NCI-H2227 treated with DMSO at 0.1 percent for 48 hours (cell line): ENCODE data around the gene PINK1.
"Not testable (repeated sequence)": the region's sequence is repeated elsewhere in the genome, so short reads cannot be mapped to it uniquely, and the experiment has no call there.

Experiments
- DNase-seq: peaks from one replicate; lab custom pipeline; 2025; lab: John Stamatoyannopoulos, UW

The PINK1 gene

DNA sequence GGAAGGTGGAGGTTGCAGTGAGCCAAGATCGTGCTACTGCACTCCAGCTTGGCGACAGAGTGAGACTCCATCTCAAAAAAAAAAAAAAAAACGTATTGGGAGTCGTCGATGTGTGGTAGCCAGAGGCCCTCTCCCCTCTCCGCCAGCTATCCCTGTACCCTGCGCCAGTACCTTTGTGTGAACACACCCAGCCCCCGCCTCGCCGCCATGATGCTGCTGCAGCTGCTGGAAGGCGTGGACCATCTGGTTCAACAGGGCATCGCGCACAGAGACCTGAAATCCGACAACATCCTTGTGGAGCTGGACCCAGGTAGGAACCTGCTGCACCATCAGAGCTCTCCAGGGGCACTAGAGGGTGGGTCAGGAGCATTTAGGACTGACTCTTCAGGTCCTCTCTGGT is 12.2 kb downstream of the PINK1 start:
- no peak for DNase-seq

DNA sequence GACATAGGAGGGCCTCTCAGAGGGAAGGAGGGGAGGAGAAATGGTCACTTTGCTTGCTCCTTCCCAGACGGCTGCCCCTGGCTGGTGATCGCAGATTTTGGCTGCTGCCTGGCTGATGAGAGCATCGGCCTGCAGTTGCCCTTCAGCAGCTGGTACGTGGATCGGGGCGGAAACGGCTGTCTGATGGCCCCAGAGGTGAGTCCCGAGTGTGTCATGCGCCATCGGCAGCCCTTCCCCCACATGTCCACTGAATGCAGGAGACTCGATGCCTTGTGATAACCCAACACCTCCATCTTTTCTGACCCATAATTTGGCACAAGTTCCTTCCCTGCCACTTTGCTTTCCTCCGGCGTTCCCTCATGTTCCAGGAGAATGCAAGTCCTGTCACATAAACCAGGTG is 15.2 kb downstream of the PINK1 start:
- no peak for DNase-seq

DNA sequence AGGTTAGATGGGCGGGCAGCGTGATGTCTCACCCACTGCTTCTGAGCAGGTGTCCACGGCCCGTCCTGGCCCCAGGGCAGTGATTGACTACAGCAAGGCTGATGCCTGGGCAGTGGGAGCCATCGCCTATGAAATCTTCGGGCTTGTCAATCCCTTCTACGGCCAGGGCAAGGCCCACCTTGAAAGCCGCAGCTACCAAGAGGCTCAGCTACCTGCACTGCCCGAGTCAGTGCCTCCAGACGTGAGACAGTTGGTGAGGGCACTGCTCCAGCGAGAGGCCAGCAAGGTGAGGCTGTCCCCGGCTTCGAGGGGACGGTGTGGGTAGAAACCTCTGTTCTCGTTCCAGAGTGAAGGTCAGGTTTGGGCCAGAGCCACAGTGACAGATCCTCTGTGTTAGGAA is 15.7 kb downstream of the PINK1 start:
- no peak for DNase-seq

GRCh38 chr1:20652300-20652699 is 19.0 kb downstream of the PINK1 start:
- no peak for DNase-seq

DNA sequence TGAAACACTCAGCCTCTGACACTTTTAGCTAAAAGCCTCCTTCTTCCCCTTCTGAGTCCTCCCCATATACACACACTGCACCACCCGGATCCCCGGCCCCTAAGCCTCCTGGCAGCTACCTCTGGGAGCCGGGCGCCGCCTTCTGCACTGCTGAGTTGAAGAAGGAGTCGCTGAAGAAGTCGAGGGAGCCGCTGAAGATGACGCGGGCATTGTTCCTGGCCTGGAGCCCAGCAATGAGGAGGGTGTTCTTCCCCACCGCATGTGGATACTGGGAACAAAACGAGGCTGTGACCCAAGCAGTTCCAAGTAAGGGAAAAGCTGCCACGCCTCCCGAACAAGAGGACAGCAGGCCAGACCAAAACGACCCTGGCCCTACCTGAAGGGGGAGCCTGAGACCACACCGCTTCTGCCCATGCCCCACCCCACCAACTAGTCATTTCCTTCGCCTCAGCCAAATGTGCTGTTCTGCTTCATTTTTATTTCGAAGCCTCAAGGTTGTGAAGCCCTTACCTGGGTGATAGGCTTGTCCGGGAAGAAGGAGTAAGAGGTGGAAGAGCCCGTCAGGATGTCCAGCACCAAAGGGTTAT is 20.9 kb downstream of the PINK1 start:
- no peak for DNase-seq

- DNase-seq = no peak
Measured at GRCh38 chr1:20657024-20657423, 23.8 kb downstream of the PINK1 start.

DNA sequence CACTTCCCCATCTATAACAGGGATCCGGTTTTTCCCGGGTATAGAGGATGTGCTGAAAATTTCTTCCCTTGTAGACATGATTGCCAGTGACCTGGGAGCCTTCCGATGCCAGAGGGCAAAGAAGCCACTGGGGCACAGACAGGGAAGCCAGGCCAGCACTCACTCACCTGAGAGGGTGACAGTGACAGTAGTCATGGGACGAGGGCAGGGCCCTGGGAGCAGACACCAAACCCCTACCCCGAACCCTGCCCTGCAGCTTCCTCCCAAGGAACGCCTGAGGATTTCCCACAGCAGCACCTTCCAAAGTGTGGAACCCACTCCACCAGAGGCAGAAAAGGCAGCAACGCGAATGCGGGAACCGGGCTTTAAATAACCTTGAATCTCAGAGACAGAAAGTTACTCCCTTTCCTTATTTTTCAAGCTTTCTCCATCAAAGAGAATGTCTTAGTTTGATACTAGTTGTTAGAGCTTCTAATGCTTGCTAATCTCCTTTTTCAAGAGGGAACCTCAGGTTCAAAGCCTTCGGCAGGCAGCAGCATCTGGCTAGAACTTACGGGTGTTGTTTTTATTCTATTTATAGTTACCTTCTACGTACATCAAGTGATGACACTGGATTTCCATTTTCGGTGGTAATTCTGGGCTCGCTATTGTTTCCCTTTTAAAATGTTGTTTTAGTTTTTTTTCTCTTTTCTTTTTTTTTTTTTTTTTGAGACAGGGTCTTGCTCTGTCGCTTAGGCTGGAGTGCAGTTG is 25.1 kb downstream of the PINK1 start:
- DNase-seq = no peak

DNA sequence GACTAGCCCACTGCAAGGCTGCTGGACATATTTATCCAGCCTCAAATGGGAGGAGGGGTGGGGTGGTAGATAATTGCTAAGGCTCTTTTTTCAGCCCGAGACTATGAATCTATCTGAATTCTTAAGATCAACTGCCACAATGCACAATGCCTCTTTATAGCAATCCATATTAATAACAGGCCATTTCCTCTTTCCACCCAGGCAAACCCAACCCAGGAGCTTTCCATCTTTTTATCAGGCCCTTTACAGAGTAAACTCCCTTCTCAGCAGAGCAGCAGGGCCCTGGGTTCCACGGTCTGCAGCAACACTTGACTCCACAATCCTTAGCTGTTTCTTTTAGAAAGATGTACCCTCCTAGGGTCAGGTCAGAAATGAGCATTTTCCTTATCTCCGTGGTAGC is 27.1 kb downstream of the PINK1 start:
- no peak for DNase-seq

DNA sequence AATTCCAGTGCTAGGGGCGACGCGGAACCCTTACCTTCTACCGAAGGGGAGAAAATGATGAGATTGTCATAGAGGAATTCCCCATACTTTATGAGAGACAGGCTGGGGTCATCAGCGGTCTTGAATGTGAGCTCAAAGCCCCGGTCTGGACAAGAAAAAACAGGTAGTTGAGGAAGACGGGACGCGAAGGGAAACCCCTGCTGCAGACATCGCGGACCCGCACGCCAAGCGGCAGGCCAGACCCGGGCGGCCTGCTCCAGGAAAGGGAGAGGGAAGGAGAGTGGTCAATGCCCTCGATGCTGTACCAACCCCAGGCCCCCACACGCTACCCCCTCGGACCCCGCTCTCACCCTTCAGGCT is 27.6 kb downstream of the PINK1 start:
- DNase-seq = no peak

DNA sequence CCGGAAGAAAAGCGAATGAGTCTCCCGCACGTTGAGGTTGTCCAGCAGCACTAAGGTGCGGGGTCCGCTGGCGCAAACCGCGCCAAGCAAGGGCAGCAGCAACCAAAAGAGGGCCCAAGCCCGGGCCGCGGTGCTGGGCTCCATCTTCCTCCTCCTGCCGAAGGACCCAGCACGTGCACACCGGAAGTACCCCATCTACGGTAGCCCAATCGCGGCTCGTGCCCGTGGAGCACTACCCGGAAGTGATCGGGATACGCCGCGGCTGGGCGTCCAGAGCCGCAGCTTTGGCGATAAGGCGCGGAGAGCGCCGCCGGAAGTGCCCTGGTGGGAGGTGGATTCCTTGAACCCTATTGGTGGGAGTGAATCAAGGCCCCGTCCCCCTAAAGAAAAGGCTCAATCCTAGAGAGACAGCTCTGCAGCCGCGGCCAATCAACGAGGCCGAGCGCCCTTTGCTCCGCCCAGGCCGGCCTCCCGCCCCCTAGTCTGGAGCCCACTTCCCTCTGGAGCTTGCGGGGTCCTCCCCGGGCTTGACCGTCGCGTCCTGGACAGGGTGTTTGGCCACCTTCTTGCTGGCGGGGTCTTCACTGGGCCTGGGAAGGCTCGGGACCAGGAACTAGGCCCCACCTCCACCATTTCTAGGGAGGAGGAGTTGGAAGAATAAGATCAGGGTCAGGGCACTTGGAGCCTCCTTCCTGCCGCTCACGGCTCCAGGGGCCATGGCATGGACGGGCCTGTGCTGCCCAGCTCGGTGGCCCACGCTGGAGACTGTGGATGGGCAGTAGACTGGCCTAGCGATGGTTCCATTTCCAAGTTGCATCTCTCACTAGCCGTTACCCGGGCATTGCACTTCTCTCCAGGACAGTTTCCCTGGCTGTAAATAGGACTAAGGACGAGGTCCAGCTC is 28.2 kb downstream of the PINK1 start, which contains the start of gene DDOST:
DDOST (minus strand) TSS at position 163 of the 903 bp plus-strand sequence; CDS start at position 144, 19 bp downstream.
- DNase-seq = peak; percentile 98

- no peak for DNase-seq
Measured at GRCh38 chr1:20662110-20662475, 28.8 kb downstream of the PINK1 start.

- DNase-seq = no peak
Measured at GRCh38 chr1:20663365-20663764, 30.1 kb downstream of the PINK1 start.

- DNase-seq = no peak
Measured at GRCh38 chr1:20663969-20664715, 30.9 kb downstream of the PINK1 start.

DNA sequence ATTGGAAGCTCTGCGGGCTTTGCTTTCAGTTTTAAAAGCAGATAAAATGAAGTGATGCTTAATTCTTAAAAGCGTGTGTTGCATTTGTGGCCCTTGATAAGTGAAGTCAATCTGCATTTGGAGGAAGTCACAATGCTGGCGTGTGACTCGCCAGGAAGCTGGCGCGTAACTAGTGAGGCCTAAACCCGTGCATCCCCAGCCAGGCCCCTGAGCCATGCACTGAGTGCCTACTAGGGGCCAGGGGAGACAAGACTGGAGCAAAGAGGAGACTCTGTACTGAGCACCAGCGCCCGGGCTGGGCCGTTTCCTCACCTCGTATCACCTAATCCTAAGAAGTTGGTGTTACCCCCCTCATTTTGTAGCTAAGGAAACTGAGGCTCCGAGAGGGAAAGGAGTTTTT is 32.5 kb downstream of the PINK1 start:
- no peak for DNase-seq

DNA sequence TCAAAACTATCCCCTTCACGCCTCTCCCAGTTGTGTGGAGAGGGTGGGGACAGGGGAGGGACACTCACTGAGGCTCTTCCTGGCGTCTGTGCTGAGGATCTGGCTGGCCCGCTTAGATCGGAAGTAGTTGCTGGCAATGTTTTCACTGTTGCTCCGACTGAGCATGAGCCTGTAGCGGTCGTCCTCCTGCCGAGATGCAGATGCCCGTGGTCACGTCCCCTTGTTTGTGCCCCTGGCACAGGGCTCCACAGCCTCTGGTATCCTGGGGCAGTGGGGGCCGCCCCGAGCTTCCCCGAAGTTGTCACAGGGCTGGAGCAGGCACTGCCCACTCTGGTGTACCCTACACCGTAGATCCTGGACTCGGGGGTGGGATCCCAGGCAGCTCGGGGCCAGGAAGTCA is 32.9 kb downstream of the PINK1 start:
- DNase-seq = no peak

DNA sequence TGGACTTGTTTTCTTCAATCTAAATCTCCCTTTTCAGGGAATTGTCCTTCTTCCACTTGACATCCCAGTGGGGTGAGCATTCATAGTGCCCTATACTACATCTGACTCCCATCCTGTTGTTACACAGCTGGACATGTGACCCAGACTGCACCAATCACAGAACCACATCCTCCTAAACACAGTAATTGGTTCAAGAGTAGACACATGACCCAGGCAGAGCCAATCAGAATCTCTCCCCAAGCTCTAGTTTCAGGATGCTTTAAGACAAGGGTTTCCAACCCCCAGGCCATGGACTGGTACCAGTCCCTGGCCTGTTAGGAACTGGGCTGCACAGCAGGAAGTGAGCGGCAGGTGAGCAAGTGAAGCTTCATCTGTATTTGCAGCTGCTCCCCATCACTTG is 33.5 kb downstream of the PINK1 start:
- DNase-seq = no peak

GRCh38 chr1:20668581-20668980 is 35.3 kb downstream of the PINK1 start:
- DNase-seq = no peak

DNA sequence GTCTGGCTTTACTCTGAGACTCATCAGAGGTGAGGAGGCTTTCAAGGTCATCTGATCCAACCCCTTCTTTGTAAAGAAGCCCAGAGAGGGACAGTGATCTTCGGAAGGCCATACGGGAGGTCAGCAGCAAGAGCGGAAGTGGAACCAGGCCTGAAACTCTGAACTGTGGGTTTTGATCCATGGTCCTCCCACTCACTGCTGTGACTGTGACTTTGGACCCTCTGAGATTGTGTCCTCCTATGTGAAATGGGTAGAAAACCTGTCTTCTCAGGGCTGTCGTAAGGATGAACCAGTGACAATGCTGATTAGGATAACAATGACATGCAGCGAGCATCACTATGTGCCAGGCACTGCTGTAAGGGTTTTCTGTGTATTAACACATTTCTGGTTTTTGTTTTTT is 37.7 kb downstream of the PINK1 start:
- no peak for DNase-seq

DNA sequence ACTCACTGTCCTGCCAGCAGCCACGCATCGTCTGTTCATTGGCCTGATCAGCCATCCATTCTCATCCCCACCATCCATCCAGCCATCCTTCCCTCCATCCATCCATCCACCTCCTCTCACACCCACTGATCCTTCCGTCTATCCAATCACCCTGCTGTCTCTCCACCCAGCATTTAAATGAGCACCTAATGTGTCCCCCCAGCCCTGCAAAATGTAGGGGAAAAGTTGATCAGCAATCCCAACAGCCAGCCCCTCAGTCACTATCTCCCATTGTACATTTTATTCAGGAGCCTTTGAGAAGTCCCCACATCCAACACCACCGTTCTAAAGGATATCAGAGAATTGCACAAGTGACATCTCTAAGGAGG is 39.0 kb downstream of the PINK1 start:
- no peak for DNase-seq

DNA sequence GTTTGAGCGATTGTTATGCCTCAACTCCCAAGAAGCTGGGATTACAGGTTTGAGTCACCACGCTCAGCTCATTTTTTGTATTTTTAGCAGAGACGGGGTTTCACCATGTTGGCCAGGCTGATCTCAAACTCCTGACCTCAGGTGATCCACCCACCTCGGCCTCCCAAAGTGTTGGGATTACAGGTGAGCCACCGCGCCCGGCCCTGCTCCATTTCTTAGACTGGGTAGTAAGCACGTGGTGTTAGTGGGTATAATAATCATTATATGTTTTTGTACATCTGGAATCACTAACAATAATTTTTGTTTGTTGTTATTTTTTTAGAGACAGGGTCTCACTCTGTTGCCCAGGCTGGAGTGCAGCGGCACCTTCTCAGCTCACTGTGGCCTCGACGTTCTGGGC is 40.4 kb downstream of the PINK1 start:
- DNase-seq = not testable (repeated sequence)

GRCh38 chr1:20678599-20678998 is 45.3 kb downstream of the PINK1 start:
- DNase-seq = no peak

GRCh38 chr1:20680269-20680668 is 47.0 kb downstream of the PINK1 start:
- DNase-seq = no peak
